OCI-LY7 (cell line): ENCODE measurements around the gene SLC15A2.

Experiments
- EZH2phosphoT487 ChIP-seq: fragments of 200-600 bp; sonication (generic); IDR thresholded peaks from 2 replicates; pipeline ENCODE4 v1.6.1; 2018; ENCODE audit warnings: low read depth, borderline replicate concordance, mild to moderate bottlenecking, mixed run types, antibody characterized with exemption, low read length, moderate library complexity, mixed read lengths
- TF ChIP-seq, protein P1 (sequence below): fragments of 200-600 bp; sonication (generic); conservative IDR thresholded peaks from 2 replicates; pipeline ENCODE4 v1.5.1; 2014; ENCODE audit warnings: mild to moderate bottlenecking, antibody characterized with exemption, low read length, moderate library complexity, mixed read lengths

- TF ChIP-seq, protein P1, sequence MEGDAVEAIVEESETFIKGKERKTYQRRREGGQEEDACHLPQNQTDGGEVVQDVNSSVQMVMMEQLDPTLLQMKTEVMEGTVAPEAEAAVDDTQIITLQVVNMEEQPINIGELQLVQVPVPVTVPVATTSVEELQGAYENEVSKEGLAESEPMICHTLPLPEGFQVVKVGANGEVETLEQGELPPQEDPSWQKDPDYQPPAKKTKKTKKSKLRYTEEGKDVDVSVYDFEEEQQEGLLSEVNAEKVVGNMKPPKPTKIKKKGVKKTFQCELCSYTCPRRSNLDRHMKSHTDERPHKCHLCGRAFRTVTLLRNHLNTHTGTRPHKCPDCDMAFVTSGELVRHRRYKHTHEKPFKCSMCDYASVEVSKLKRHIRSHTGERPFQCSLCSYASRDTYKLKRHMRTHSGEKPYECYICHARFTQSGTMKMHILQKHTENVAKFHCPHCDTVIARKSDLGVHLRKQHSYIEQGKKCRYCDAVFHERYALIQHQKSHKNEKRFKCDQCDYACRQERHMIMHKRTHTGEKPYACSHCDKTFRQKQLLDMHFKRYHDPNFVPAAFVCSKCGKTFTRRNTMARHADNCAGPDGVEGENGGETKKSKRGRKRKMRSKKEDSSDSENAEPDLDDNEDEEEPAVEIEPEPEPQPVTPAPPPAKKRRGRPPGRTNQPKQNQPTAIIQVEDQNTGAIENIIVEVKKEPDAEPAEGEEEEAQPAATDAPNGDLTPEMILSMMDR = no peak
- TF ChIP-seq EZH2phosphoT487 = no peak
Observed at GRCh38 chr3:121895736-121896135, 1.5 kb downstream of the SLC15A2 start.
